HFFc6 (cell line): ENCODE measurements around the gene RPL23. TPM values are rescaled to one million over a fixed set of nuclear protein-coding genes. Genes with fewer than 3 reads are reported as not detected.
A peak's percentile ranks its signal among the peaks of the same experiment; 100 is the strongest.

ENCODE experiments used
- DNase-seq: peaks from one replicate; pipeline ENCODE4 v3.0.0-alpha.2; 2018
- H3K27ac Mint-ChIP-seq: 2 replicates; pipeline ENCODE4 v1.8.0; 2020; ENCODE audit warnings: mild to moderate bottlenecking, mixed read lengths
- H3K27me3 Mint-ChIP-seq: 2 replicates; pipeline ENCODE4 v1.8.0; 2021; ENCODE audit warnings: mild to moderate bottlenecking, moderate library complexity, mixed read lengths; ENCODE audit not compliant: insufficient read depth
- H3K36me3 Mint-ChIP-seq: 2 replicates; pipeline ENCODE4 v1.8.0; 2021; ENCODE audit warnings: low read depth, mixed read lengths
- H3K4me1 Mint-ChIP-seq: 2 replicates; pipeline ENCODE4 v1.8.0; 2020; ENCODE audit warnings: low read depth, mixed read lengths
- H3K4me3 Mint-ChIP-seq: 2 replicates; pipeline ENCODE4 v1.8.0; 2020; ENCODE audit warnings: mild to moderate bottlenecking, moderate library complexity, mixed read lengths
- H3K9me3 Mint-ChIP-seq: 2 replicates; pipeline ENCODE4 v1.8.0; 2020; ENCODE audit warnings: mild to moderate bottlenecking, mixed read lengths
- total RNA-seq, 6 experiments: library from RNA; stranded (reverse); fragmentation: NEBNext Ultra II Directional; extraction: Animal tissue kit (Norgen Biotek cat#: 25700); gene quantifications; 2 replicates in 1 of 6; 3 replicates in 5 of 6; pipeline ENCODE4 v1.2.3, GENCODE V29; 2021
- TF ChIP-seq, protein P1 (sequence below): fragments of 200-600 bp; sonication (generic); IDR thresholded peaks from 2 replicates; pipeline ENCODE4 v1.5.0; 2021; ENCODE audit warnings: antibody characterized with exemption, mild to moderate bottlenecking

Gene RPL23
- total RNA-seq, 6 experiments from 2014 or later: 1,099 to 1,402 (median 1,310) TPM

DNA sequence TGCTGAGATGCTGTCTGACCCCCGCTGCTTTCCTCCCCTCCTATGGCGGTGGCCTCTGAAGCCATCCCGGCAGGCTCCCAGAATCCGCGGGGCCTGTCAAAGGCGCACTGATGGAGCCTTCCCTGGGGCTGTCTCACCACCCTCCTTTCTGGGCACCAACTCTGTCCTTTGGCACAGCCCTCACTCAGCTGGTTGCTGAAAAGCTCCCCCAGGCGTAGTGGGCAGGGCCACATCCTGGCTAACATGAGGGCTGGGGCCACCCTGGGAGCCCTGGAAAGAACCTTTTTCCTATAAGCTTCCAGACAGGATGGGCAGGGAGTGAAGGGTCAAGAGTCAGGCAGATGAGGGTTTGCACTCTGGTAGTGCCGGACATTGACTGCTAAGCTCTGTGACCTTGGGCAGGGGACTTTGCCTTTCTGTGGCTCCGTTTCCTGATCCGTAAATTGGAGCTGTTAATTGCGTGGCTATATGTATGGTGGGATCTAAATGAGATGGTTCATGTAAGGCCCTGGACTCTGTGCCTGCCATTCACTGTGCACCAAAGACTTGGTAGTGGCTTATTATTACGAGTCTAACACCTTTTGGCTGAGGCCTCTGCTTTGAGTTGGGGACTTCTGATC lies 44.3 kb upstream of the RPL23 start:
- Mint-ChIP-seq H3K9me3 (no peaks in the 10 kb centered on the region), H3K4me1 (peaks cover 39% of the 10 kb centered on the region), H3K27ac (peak overlapping the region; percentile 67), H3K27me3 (peaks cover 14% of the 10 kb centered on the region), H3K4me3 (no peak overlapping the region; the same call in 1 of the 2 replicates), H3K36me3 (peaks cover 22% of the 10 kb centered on the region)
- no peak for DNase-seq
- TF ChIP-seq, protein P1, sequence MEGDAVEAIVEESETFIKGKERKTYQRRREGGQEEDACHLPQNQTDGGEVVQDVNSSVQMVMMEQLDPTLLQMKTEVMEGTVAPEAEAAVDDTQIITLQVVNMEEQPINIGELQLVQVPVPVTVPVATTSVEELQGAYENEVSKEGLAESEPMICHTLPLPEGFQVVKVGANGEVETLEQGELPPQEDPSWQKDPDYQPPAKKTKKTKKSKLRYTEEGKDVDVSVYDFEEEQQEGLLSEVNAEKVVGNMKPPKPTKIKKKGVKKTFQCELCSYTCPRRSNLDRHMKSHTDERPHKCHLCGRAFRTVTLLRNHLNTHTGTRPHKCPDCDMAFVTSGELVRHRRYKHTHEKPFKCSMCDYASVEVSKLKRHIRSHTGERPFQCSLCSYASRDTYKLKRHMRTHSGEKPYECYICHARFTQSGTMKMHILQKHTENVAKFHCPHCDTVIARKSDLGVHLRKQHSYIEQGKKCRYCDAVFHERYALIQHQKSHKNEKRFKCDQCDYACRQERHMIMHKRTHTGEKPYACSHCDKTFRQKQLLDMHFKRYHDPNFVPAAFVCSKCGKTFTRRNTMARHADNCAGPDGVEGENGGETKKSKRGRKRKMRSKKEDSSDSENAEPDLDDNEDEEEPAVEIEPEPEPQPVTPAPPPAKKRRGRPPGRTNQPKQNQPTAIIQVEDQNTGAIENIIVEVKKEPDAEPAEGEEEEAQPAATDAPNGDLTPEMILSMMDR: no peak

DNA sequence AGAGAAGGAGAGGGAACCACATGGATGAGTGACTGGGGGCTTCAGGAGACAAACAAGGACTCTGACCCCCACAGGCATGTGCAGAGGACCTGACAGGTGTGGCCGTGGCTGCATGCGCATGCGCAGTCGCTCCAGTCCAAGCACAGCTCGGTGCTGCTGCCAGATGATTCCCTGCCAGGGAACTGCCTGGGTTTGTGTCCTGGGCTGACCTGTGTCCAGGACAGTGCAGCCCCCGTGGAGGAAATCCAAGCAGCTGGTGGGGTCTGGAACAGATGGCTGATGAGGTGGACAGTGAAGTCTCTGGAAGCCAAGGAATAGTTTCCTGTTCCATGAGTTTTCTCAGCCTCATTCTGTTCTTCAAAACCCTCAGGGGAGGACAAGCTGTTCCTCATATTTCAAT lies 43.7 kb upstream of the RPL23 start:
- H3K36me3 Mint-ChIP-seq: peaks cover 21% of the 10 kb centered on the region; the same call in 1 of the 2 replicates
- TF ChIP-seq, protein P1: no peak
- H3K9me3 Mint-ChIP-seq: no peaks in the 10 kb centered on the region
- peak overlapping the region; percentile 57 for H3K27ac Mint-ChIP-seq
- peaks cover 14% of the 10 kb centered on the region for H3K27me3 Mint-ChIP-seq
- H3K4me1 Mint-ChIP-seq: peaks cover 38% of the 10 kb centered on the region
- no peak for DNase-seq
- no peak overlapping the region for H3K4me3 Mint-ChIP-seq

DNA sequence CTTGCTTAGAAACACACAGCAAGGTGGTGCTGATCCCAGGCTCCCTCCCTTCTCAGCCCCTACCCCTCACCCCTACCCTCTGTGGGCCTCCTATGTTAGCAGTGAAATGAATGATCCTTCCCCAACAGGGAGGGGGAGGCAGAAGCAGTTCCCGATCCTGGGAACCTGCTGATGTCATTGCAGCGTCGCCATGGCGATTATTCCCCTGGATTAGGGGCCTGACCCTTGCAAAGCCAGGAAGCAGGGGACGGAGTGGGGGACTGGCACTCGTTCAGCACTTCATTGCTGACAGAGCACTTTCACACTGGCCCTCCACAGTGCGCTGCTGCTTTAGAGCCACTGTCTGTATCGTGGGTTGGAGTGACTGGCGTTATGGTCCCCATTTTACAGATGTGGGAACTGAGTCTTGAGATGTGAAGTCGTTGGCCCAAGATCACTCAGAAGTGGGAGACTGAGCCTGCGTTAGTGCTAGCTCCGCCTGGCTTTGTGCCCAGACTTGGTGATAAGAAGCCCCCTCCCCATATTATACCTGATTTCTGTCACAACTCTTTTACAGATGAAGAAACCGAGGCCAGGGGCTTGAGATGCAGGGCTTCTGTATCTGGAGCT lies 42.9 kb upstream of the RPL23 start:
- Mint-ChIP-seq H3K4me1 (peaks cover 38% of the 10 kb centered on the region), H3K4me3 (no peak overlapping the region; the same call in 1 of the 2 replicates), H3K27me3 (peaks cover 14% of the 10 kb centered on the region), H3K9me3 (no peaks in the 10 kb centered on the region), H3K36me3 (peaks cover 21% of the 10 kb centered on the region; the same call in 1 of the 2 replicates), H3K27ac (peak overlapping the region; percentile 38; the same call in 1 of the 2 replicates)
- no peak for DNase-seq
- TF ChIP-seq, protein P1: no peak

DNA sequence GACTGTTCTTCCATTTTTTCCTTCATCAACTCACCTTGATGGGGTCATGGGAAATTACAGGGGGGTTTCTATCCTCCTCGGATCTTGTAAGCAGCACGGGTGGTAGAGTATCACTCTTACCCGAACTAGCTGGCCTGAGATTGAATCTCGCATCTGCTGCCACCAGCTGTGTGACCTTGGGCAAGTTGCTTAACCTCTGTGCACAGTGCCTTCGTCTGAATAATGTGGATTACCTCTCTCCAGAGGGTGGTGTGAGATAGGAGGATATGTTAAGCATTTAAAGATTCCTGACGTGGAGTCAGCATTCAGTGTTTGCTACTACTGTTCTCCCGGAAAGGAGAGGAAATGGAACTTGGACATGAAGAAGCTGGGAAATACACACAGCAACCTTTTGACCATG lies 40.8 kb upstream of the RPL23 start:
- no peak overlapping the region for H3K4me3 Mint-ChIP-seq
- no peaks in the 10 kb centered on the region for H3K9me3 Mint-ChIP-seq
- no peak for DNase-seq
- peak overlapping the region; percentile 14 for H3K27ac Mint-ChIP-seq
- H3K36me3 Mint-ChIP-seq: peaks cover 18% of the 10 kb centered on the region; the same call in 1 of the 2 replicates
- H3K4me1 Mint-ChIP-seq: peaks cover 22% of the 10 kb centered on the region
- peaks cover 13% of the 10 kb centered on the region for H3K27me3 Mint-ChIP-seq
- TF ChIP-seq, protein P1: no peak

DNA sequence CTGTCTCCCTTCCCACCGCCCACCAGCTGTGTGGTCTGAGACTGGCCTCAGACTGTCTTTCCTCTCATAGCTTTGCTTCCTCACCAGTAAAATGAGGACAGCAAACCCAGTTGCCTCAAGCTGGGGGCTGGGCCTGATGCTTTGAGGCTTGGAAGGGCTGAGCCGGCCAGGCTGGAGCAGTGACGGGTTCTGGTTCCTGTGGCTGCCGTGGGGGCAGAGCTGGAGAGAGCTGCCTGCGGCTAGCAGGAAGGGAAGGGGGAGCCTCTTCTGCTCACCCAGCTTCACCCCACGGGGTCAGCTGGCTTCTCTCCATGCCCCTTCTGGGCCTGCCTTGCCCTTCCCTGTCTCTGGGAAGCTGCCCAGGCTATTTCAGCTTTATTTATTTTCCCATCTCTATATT lies 40.1 kb upstream of the RPL23 start:
- Mint-ChIP-seq H3K36me3 (peaks cover 21% of the 10 kb centered on the region; the same call in 1 of the 2 replicates), H3K4me1 (peaks cover 20% of the 10 kb centered on the region), H3K27ac (peak overlapping the region; percentile 33; the same call in 1 of the 2 replicates), H3K27me3 (peaks cover 9% of the 10 kb centered on the region), H3K9me3 (no peaks in the 10 kb centered on the region), H3K4me3 (no peak overlapping the region)
- TF ChIP-seq, protein P1: no peak
- DNase-seq: no peak
